ENCODE data around the gene WDR44.

Gene WDR44

GRCh38 chrX:118350221-118350620 is 4.3 kb downstream of the WDR44 start:
- Mint-ChIP-seq H3K27me3 (no peaks in the 10 kb centered on the region), H3K9me3 (no peaks in the 10 kb centered on the region), H3K27ac (peak overlapping the region; percentile 35), H3K4me3 (no peak overlapping the region), H3K4me1 (peaks cover 64% of the 10 kb centered on the region), H3K36me3 (ENCODE audit: low read depth) (no peaks in the 10 kb centered on the region)
- no peak for DNase-seq
- no peak for ATAC-seq

GRCh38 chrX:118350706-118351105 is 4.8 kb downstream of the WDR44 start:
- Mint-ChIP-seq H3K4me1 (peaks cover 67% of the 10 kb centered on the region), H3K27me3 (no peaks in the 10 kb centered on the region), H3K9me3 (no peaks in the 10 kb centered on the region), H3K4me3 (no peak overlapping the region), H3K27ac (peak overlapping the region; percentile 35), H3K36me3 (ENCODE audit: low read depth) (no peaks in the 10 kb centered on the region)
- ATAC-seq (no peak), DNase-seq (no peak)

- H3K4me3 Mint-ChIP-seq, result no peak overlapping the region
- H3K27me3 Mint-ChIP-seq, result no peaks in the 10 kb centered on the region
- DNase-seq (no peak), ATAC-seq (no peak)
- no peaks in the 10 kb centered on the region for H3K9me3 Mint-ChIP-seq
- no peaks in the 10 kb centered on the region for H3K36me3 Mint-ChIP-seq (ENCODE audit: low read depth)
- H3K4me1 Mint-ChIP-seq, result peaks cover 72% of the 10 kb centered on the region
- no peak overlapping the region for H3K27ac Mint-ChIP-seq
These were observed 6.7 kb downstream of the WDR44 start for GRCh38 chrX:118352566-118352965.

GRCh38 chrX:118353081-118353850 is 7.4 kb downstream of the WDR44 start:
- ATAC-seq (peak; percentile 15), DNase-seq (no peak)
- H3K9me3 Mint-ChIP-seq, result no peaks in the 10 kb centered on the region
- H3K36me3 Mint-ChIP-seq (ENCODE audit: low read depth), result no peaks in the 10 kb centered on the region
- no peak overlapping the region for H3K4me3 Mint-ChIP-seq
- no peak overlapping the region for H3K27ac Mint-ChIP-seq
- no peaks in the 10 kb centered on the region for H3K27me3 Mint-ChIP-seq
- H3K4me1 Mint-ChIP-seq, result peaks cover 65% of the 10 kb centered on the region

GRCh38 chrX:118355225-118355920 is 9.5 kb downstream of the WDR44 start:
- peaks cover 51% of the 10 kb centered on the region for H3K4me1 Mint-ChIP-seq
- DNase-seq, result no peak
- peak; percentile 86 for ATAC-seq
- no peak overlapping the region for H3K27ac Mint-ChIP-seq
- no peak overlapping the region for H3K4me3 Mint-ChIP-seq
- no peaks in the 10 kb centered on the region for H3K36me3 Mint-ChIP-seq (ENCODE audit: low read depth)
- H3K9me3 Mint-ChIP-seq, result no peaks in the 10 kb centered on the region
- no peaks in the 10 kb centered on the region for H3K27me3 Mint-ChIP-seq

GRCh38 chrX:118356154-118356701 is 10.3 kb downstream of the WDR44 start:
- ATAC-seq (no peak), DNase-seq (no peak)
- Mint-ChIP-seq H3K4me3 (no peak overlapping the region), H3K27ac (no peak overlapping the region), H3K27me3 (no peaks in the 10 kb centered on the region), H3K36me3 (ENCODE audit: low read depth) (no peaks in the 10 kb centered on the region), H3K4me1 (peaks cover 51% of the 10 kb centered on the region), H3K9me3 (no peaks in the 10 kb centered on the region)

GRCh38 chrX:118360429-118361125 is 14.7 kb downstream of the WDR44 start:
- H3K36me3 Mint-ChIP-seq (ENCODE audit: low read depth), result no peaks in the 10 kb centered on the region
- H3K4me1 Mint-ChIP-seq, result peaks cover 39% of the 10 kb centered on the region
- H3K4me3 Mint-ChIP-seq, result no peak overlapping the region
- no peaks in the 10 kb centered on the region for H3K9me3 Mint-ChIP-seq
- DNase-seq (no peak), ATAC-seq (no peak)
- no peak overlapping the region for H3K27ac Mint-ChIP-seq
- no peaks in the 10 kb centered on the region for H3K27me3 Mint-ChIP-seq

GRCh38 chrX:118364261-118364660 is 18.4 kb downstream of the WDR44 start:
- no peaks in the 10 kb centered on the region for H3K9me3 Mint-ChIP-seq
- H3K27ac Mint-ChIP-seq, result peak overlapping the region; percentile 65
- no peaks in the 10 kb centered on the region for H3K27me3 Mint-ChIP-seq
- H3K4me3 Mint-ChIP-seq, result no peak overlapping the region
- H3K36me3 Mint-ChIP-seq (ENCODE audit: low read depth), result peaks cover 2% of the 10 kb centered on the region
- DNase-seq, result no peak
- peaks cover 29% of the 10 kb centered on the region for H3K4me1 Mint-ChIP-seq
- peak; percentile 84 for ATAC-seq

- no peaks in the 10 kb centered on the region for H3K27me3 Mint-ChIP-seq
- DNase-seq, result no peak
- no peak for ATAC-seq
- H3K9me3 Mint-ChIP-seq, result no peaks in the 10 kb centered on the region
- peaks cover 2% of the 10 kb centered on the region for H3K36me3 Mint-ChIP-seq (ENCODE audit: low read depth)
- H3K4me3 Mint-ChIP-seq, result no peak overlapping the region
- no peak overlapping the region for H3K27ac Mint-ChIP-seq
- H3K4me1 Mint-ChIP-seq, result peaks cover 23% of the 10 kb centered on the region
These were observed 21.4 kb downstream of the WDR44 start for GRCh38 chrX:118367338-118367737.

GRCh38 chrX:118368398-118368797 is 22.5 kb downstream of the WDR44 start:
- no peak for ATAC-seq
- Mint-ChIP-seq H3K27me3 (no peaks in the 10 kb centered on the region), H3K9me3 (no peaks in the 10 kb centered on the region), H3K36me3 (ENCODE audit: low read depth) (peaks cover 2% of the 10 kb centered on the region), H3K4me3 (no peak overlapping the region), H3K4me1 (peaks cover 23% of the 10 kb centered on the region), H3K27ac (no peak overlapping the region)
- no peak for DNase-seq

- Mint-ChIP-seq H3K9me3 (no peaks in the 10 kb centered on the region), H3K27ac (peak overlapping the region; percentile 76), H3K36me3 (ENCODE audit: low read depth) (peaks cover 2% of the 10 kb centered on the region), H3K4me3 (no peak overlapping the region), H3K27me3 (no peaks in the 10 kb centered on the region), H3K4me1 (peaks cover 8% of the 10 kb centered on the region)
- ATAC-seq (no peak), DNase-seq (no peak)
These were observed 25.2 kb downstream of the WDR44 start for GRCh38 chrX:118370921-118371624.

GRCh38 chrX:118373538-118373937 is 27.6 kb downstream of the WDR44 start:
- peaks cover 8% of the 10 kb centered on the region for H3K4me1 Mint-ChIP-seq
- H3K36me3 Mint-ChIP-seq (ENCODE audit: low read depth), result no peaks in the 10 kb centered on the region
- no peaks in the 10 kb centered on the region for H3K27me3 Mint-ChIP-seq
- no peak for ATAC-seq
- no peaks in the 10 kb centered on the region for H3K9me3 Mint-ChIP-seq
- H3K4me3 Mint-ChIP-seq, result no peak overlapping the region
- DNase-seq, result no peak
- no peak overlapping the region for H3K27ac Mint-ChIP-seq

GRCh38 chrX:118383120-118383519 is 37.2 kb downstream of the WDR44 start:
- Mint-ChIP-seq H3K27me3 (no peaks in the 10 kb centered on the region), H3K4me1 (no peaks in the 10 kb centered on the region), H3K4me3 (no peak overlapping the region), H3K27ac (no peak overlapping the region), H3K36me3 (ENCODE audit: low read depth) (peaks cover 3% of the 10 kb centered on the region), H3K9me3 (no peaks in the 10 kb centered on the region)
- DNase-seq (no peak), ATAC-seq (no peak)

- no peaks in the 10 kb centered on the region for H3K9me3 Mint-ChIP-seq
- H3K4me3 Mint-ChIP-seq, result no peak overlapping the region
- H3K27me3 Mint-ChIP-seq, result no peaks in the 10 kb centered on the region
- ATAC-seq (no peak), DNase-seq (no peak)
- H3K36me3 Mint-ChIP-seq (ENCODE audit: low read depth), result peaks cover 9% of the 10 kb centered on the region
- H3K27ac Mint-ChIP-seq, result no peak overlapping the region
- H3K4me1 Mint-ChIP-seq, result no peaks in the 10 kb centered on the region
These were observed 46.8 kb downstream of the WDR44 start for GRCh38 chrX:118392716-118393115.

Data from activated naive CD8-positive, alpha-beta T cell treated with anti-CD3 and anti-CD28 coated beads, Interleukin-2, amount 50 U/mL, for 24 hours (primary cell).